ENCODE measurements around the gene FAM107B. TPM values are rescaled to one million over a fixed set of nuclear protein-coding genes. Genes with fewer than 3 reads are reported as not detected.

The FAM107B gene
- total RNA-seq, 1 experiment from 2014 or later = 41.6 TPM

DNA sequence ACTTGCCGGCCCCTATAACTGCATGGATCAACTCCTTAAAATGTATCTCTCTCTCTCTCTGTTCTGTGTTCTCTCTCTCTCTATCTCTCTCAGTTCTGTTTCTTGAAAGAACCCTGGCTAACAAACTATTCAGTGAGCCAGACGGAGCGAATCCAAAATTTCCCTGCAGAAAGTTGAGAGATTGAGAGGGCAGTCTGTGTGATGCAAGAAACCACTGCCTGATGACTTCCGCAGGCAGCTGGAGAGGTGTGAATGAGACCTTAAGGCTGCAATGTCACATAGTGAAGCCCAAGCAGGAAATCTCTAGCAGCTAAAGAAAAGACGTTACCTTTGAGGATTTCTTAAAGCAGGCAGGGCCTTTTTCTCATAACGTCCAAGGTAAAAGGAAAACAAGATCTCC, 17.3 kb downstream of the FAM107B start:
- Histone ChIP-seq H2AFZ (ENCODE audit: low read depth, low read length, poor library complexity, severe bottlenecking) (no peak overlapping the region), H3K79me2 (ENCODE audit: insufficient read depth, low read length) (no peaks in the 10 kb centered on the region), H3K4me2 (ENCODE audit: low read length) (no peak overlapping the region), H3K9me3 (ENCODE audit: control insufficient read depth in 1 of 2, insufficient read depth in 1 of 2, low read depth in 1 of 2, low read length in 2 of 2) (no peaks in the 10 kb centered on the region), H3K27me3 (ENCODE audit: insufficient read depth, low read length) (0 out of 2 replicates have a peak, but pooled peaks cover 8% of the 10 kb centered on the region), H3K4me1 (ENCODE audit: control insufficient read depth in 1 of 2, insufficient read depth in 2 of 2, low read length in 2 of 2) (peaks cover 0 to 2% of the 10 kb centered on the region in 2 experiments; a peak in 1 of 4 replicates), H3K9me2 (ENCODE audit: insufficient read depth) (no peaks in the 10 kb centered on the region), H3K4me3 (replicated peaks in 1 of 2; ENCODE audit: low read depth in 1 of 2, low read length in 2 of 2) (no peak overlapping the region), H3K36me3 (ENCODE audit: control insufficient read depth in 1 of 2, insufficient read depth in 2 of 2, low read length in 2 of 2) (no peaks in the 10 kb centered on the region), H4K20me1 (ENCODE audit: insufficient read depth) (no peaks in the 10 kb centered on the region), H3K27ac (ENCODE audit: low read depth, low read length) (no peak overlapping the region), H3K9ac (ENCODE audit: low read length) (no peak overlapping the region)
- ATAC-seq = no peak
- BruUV-seq (replicated peaks) = no TSS peak
- no peak for DNase-seq (ENCODE audit: low read depth, low spot score)
- intact Hi-C loops (cut with micrococcal nuclease) = no loop called here
- POLR2A ChIA-PET = no interaction called here
- TF ChIP-seq ELF1 (IDR thresholded peaks at IDR 0.05; ENCODE audit: borderline replicate concordance, low read depth) (no peak), FOSL1 (IDR thresholded peaks at IDR 0.05; ENCODE audit: low read depth) (no peak), CBX3 (IDR thresholded peaks at IDR 0.05; ENCODE audit: low read depth) (no peak), ZNF274 (IDR thresholded peaks at IDR 0.05; ENCODE audit: low read depth, low read length) (no peak), POLR2A (IDR thresholded peaks at IDR 0.05; ENCODE audit: borderline replicate concordance, extremely low read depth, insufficient read depth, insufficient read length) (no peak), ZFX (IDR thresholded peaks at IDR 0.05) (no peak), SRF (IDR thresholded peaks at IDR 0.05; ENCODE audit: low read depth) (no peak), EZH2phosphoT487 (IDR thresholded peaks at IDR 0.05; ENCODE audit: borderline replicate concordance) (no peak), SP1 (IDR thresholded peaks at IDR 0.05; ENCODE audit: low read depth) (no peak), SIN3A (IDR thresholded peaks at IDR 0.05; ENCODE audit: low read depth) (no peak), EZH2 (IDR thresholded peaks at IDR 0.05) (no peak), TCF7L2 (IDR thresholded peaks at IDR 0.05; ENCODE audit: borderline replicate concordance, extremely low read depth, insufficient read depth, insufficient read length) (no peak)
- TF ChIP-seq, protein P1, sequence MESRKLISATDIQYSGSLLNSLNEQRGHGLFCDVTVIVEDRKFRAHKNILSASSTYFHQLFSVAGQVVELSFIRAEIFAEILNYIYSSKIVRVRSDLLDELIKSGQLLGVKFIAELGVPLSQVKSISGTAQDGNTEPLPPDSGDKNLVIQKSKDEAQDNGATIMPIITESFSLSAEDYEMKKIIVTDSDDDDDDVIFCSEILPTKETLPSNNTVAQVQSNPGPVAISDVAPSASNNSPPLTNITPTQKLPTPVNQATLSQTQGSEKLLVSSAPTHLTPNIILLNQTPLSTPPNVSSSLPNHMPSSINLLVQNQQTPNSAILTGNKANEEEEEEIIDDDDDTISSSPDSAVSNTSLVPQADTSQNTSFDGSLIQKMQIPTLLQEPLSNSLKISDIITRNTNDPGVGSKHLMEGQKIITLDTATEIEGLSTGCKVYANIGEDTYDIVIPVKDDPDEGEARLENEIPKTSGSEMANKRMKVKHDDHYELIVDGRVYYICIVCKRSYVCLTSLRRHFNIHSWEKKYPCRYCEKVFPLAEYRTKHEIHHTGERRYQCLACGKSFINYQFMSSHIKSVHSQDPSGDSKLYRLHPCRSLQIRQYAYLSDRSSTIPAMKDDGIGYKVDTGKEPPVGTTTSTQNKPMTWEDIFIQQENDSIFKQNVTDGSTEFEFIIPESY (IDR thresholded peaks at IDR 0.05; ENCODE audit: extremely low read depth, insufficient replicate concordance, low read length) = no peak
- TF ChIP-seq, protein P2, sequence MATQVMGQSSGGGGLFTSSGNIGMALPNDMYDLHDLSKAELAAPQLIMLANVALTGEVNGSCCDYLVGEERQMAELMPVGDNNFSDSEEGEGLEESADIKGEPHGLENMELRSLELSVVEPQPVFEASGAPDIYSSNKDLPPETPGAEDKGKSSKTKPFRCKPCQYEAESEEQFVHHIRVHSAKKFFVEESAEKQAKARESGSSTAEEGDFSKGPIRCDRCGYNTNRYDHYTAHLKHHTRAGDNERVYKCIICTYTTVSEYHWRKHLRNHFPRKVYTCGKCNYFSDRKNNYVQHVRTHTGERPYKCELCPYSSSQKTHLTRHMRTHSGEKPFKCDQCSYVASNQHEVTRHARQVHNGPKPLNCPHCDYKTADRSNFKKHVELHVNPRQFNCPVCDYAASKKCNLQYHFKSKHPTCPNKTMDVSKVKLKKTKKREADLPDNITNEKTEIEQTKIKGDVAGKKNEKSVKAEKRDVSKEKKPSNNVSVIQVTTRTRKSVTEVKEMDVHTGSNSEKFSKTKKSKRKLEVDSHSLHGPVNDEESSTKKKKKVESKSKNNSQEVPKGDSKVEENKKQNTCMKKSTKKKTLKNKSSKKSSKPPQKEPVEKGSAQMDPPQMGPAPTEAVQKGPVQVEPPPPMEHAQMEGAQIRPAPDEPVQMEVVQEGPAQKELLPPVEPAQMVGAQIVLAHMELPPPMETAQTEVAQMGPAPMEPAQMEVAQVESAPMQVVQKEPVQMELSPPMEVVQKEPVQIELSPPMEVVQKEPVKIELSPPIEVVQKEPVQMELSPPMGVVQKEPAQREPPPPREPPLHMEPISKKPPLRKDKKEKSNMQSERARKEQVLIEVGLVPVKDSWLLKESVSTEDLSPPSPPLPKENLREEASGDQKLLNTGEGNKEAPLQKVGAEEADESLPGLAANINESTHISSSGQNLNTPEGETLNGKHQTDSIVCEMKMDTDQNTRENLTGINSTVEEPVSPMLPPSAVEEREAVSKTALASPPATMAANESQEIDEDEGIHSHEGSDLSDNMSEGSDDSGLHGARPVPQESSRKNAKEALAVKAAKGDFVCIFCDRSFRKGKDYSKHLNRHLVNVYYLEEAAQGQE (IDR thresholded peaks at IDR 0.05; ENCODE audit: low read depth) = no peak
- TF ChIP-seq, protein P3, sequence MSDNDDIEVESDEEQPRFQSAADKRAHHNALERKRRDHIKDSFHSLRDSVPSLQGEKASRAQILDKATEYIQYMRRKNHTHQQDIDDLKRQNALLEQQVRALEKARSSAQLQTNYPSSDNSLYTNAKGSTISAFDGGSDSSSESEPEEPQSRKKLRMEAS (IDR thresholded peaks at IDR 0.05) = no peak
- RAD21 ChIA-PET (ENCODE audit: low non-redundant PET in 1 of 2, low total read pairs in 2 of 2, uncharacterized antibody in 2 of 2, unreplicated experiment in 2 of 2) = no interaction called here
- CTCF ChIA-PET = no interaction called here
